Activated CD8-positive, alpha-beta memory T cell treated with anti-CD3 and anti-CD28 coated beads, Interleukin-2, amount 50 U/mL, for 1 hour (primary cell): ENCODE results near the gene WDR41.
"Not testable (repeated sequence)": the region's sequence is repeated elsewhere in the genome, so short reads cannot be mapped to it uniquely, and the experiment has no call there.

Experiments used
- DNase-seq: peaks from one replicate; pipeline ENCODE4 v3.0.0-alpha.2; 2020; ENCODE audit errors: extremely low read depth

WDR41 gene

GRCh38 chr5:77407152-77407551 is 85.0 kb downstream of the WDR41 start:
- no peak for DNase-seq

- no peak for DNase-seq
Observed at GRCh38 chr5:77402796-77403195, 89.3 kb downstream of the WDR41 start.

- no peak for DNase-seq
Observed at GRCh38 chr5:77400645-77401044, 91.5 kb downstream of the WDR41 start.

- no peak for DNase-seq
Observed at GRCh38 chr5:77398896-77399295, 93.2 kb downstream of the WDR41 start.

GRCh38 chr5:77398458-77398857 is 93.7 kb downstream of the WDR41 start:
- no peak for DNase-seq

- DNase-seq: no peak
Observed at GRCh38 chr5:77397686-77398292, 94.3 kb downstream of the WDR41 start.

GRCh38 chr5:77396017-77396416 is 96.1 kb downstream of the WDR41 start:
- DNase-seq: no peak

GRCh38 chr5:77394064-77394715 is 97.9 kb downstream of the WDR41 start:
- DNase-seq: no peak

GRCh38 chr5:77391240-77391765 is 100.8 kb downstream of the WDR41 start:
- no peak for DNase-seq

- DNase-seq: no peak
Observed at GRCh38 chr5:77390795-77391194, 101.3 kb downstream of the WDR41 start.

- no peak for DNase-seq
Observed at GRCh38 chr5:77390221-77390620, 101.9 kb downstream of the WDR41 start.

GRCh38 chr5:77389746-77390145 is 102.4 kb downstream of the WDR41 start:
- no peak for DNase-seq

GRCh38 chr5:77386340-77386739 is 105.8 kb downstream of the WDR41 start:
- not testable (repeated sequence) for DNase-seq

GRCh38 chr5:77383336-77383735 is 108.8 kb downstream of the WDR41 start:
- not testable (repeated sequence) for DNase-seq
